CD4-positive, alpha-beta T cell treated with Interleukin-10 for 1 hour (primary cell): ENCODE data around the gene NELFA.
"Not testable (repeated sequence)": the region's sequence is repeated elsewhere in the genome, so short reads cannot be mapped to it uniquely, and the experiment has no call there.

Experiments used
- DNase-seq: peaks from one replicate; pipeline ENCODE4 v3.0.0-alpha.2; 2020

The NELFA gene

DNA sequence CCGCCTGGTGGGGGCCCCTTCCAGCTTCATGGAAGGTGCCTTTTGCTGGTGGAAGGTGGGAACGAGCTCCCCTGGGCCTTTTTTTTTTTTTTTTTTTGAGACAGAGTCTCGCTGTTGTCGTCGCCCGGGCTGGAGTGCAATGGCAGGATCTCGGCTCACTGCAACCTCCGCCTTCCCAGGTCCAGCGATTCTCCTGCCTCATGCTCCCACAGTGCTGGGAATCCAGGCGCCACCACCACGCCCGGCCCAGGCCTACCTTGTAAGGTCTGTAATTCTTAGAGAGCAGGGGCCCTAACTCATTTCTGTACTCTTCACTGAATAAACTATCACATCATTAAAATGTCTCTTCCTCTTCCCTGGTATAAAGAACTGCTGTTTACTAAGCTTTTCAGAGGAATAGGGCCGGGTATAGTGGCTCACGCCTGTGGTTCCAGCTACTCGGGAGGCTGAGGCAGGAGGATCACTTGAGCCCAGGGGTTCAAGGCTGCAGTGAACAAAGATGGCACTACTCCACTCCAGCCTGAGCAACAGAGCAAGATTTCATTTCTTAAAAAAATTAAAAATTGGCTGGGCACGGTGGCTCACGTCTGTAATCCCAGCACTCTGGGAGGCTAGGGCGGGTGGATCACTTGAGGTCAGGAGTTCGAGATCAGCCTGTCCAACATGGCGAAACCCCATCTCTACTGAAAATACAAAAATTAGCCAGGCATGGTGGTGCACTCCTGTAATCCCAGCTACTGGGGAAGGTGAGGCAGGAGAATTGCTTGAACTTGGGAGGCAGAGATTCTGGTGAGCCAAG lies 14.9 kb downstream of the NELFA start:
- not testable (repeated sequence) for DNase-seq

DNA sequence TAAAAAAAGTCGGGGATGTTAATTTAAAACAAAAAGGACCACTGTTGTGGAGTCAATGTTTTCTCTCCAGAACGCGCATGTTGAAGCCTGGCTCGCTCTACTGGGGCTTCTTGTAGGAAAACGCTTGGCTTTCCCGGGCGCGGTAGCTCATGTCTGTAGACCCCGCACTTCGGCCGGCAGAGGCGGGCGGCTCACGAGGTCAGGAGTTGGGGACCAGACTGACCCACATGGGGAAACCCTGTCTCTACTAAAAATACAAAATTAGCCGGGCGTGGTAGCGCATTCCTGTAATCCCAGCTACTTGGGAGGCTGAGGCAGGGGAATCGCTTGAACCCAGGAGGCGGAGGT lies 15.6 kb downstream of the NELFA start:
- DNase-seq = no peak

DNA sequence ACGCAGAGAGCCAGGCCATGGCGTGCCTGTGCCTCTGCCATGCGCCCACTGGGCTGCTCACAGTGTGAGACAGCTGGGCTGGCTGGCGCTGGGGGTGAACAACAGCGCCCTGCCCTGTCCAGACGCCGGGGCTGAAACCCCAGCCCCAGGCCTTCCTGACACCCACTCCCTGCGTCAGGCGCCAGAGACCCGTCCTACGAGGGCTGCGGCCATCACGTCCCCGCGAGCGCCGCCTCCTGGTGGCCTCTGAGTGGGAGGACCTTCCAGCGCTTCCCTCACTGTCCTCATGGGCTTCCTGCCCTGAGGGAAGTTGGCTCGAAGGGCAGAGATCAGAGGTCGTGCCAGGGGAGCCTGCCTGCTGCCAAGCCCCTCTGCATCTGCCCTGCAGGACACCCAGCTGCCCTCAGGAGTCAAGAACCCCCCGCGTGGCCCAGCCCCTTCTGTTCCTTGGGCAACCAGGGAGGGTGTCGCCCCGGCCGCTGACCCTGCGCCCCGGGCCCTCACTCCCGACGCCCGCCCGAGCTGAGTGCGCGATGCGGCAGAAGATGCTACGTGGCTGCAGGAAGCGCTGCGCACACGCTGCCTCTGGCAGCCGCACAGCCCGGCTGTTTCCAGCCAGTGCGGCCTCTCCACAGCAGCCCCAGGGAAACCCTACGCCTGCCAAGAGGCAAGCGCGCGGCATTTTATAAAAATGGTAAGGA lies 16.2 kb downstream of the NELFA start:
- no peak for DNase-seq

DNA sequence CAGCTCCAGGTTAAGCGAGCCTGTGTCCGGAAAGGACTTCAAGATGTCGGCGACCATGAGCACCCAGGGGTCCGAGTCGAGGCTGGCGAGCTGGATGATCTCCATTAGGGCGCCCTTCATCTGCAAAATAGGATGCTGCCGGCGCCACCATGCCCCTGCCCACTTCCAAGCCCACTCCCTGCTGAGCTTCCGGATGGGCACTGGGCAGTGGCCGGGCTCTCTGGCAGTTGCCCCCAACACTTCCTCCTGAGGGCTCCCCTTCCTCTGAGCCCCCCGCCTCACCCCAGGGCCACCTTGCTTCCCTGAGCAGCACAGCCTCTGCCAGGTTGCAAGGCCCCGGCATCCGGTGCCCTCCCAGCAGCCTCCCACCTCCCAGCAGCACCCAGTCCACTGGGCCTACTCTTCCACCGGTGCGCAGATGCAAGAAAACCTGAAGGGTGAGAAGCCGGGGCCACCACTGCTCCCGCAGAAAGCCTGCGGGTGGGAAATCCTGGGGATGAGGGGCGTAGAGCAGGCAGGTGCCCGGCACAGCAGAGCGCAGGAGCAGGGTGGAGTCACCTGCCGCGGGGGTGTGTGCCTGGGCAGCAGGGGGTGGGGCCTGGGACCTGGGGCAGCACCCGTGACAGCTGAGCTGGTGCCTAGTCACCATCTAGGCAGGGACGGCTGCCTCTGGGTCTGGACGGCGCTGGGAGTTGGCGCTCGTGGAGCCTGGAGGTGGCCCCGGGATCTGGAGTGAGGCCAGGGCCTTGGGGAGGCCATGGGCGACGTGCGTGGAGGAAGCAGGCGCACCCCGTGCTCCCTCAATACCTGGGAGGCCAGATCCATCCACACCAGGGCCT lies 17.0 kb downstream of the NELFA start:
- DNase-seq = no peak

DNA sequence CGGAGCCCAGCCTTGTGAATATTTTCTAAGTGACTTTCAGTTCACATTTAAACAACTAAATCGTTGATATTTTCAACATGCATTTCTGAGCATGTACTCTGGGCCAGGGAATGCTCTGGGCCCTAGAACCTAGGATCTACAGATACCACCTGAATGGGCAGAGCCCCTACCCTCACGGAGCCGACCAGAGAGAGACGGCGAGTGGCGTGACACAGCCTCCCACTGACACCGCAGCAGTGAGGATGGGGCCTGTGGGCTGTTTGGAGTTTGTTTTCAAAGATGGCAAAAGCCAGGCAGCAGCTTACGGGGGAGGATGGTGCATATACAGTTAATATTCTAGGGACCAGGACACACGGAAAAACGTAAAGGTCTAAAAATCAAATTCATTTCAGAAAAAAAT lies 17.7 kb downstream of the NELFA start:
- no peak for DNase-seq

DNA sequence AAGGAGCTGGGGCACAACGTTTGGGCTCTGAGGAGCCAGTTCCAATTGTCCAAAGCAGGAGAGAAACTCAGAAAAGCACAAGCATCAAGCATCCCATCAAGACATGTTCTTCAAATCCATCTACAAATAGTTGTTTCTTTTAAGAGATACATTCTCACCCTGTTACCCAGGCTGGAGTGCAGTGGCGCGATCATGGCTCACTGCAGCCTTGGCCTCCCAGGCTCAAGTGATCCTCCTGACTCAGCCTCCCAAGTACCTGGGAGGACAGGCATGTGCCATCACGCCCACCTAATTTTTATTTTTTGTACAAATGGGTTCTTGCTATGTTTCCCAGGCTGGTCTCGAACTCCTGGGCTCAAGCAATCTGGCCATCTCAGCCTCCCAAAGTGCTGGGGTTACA lies 18.1 kb downstream of the NELFA start:
- DNase-seq = no peak

DNA sequence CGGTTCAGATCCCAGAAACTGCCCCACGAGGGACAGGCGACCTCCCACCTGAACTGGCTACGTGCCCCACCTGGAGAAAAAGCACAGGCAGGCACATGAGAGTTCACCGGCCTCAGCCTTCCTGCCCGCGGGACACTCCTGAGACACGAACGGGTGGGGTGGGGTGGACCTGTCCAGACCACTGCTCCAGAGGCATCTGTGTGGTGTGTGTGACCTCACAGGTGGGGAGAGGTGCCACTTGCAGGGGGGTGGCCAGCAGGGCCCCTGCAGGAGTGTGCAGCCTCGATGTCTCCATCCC lies 18.5 kb downstream of the NELFA start:
- DNase-seq = no peak

DNA sequence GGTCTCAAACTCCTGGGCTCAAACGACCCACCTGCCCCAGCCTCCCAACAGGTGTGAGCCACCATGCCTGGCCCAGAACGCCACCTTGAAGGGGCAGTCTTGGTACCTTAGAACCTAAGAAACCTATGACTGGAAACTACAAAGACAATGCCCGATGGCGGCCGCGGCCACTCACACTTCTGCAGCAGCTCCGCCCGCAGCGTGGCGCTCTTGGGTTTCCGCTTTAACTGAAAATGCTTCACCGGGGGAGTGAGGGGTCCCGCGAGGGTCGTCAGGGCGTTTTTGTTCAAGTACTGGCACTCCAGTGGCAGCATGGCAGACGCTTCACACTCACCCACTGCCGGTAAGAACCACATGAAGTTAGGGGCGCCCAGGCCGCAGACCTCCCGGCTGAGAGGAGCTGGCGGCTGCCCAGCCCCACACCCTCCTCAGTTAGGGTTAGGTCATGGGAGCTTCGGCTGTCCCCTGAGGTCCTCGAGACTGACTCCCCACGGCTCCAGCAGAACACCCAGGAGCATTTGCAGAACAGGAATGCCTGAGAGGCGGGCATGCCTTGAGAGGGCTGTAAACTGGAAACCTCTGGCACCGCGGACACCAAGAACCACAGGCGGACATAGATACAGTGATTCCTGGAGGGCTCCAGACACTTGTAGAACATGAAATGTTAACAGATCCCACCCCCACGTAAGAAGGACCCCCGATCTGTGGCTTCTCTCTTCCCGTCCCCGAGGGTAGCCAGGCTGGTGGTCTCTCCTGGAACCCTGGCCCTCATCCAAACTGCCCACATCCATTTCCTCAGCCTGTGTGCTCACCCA lies 19.0 kb downstream of the NELFA start:
- DNase-seq = no peak

DNA sequence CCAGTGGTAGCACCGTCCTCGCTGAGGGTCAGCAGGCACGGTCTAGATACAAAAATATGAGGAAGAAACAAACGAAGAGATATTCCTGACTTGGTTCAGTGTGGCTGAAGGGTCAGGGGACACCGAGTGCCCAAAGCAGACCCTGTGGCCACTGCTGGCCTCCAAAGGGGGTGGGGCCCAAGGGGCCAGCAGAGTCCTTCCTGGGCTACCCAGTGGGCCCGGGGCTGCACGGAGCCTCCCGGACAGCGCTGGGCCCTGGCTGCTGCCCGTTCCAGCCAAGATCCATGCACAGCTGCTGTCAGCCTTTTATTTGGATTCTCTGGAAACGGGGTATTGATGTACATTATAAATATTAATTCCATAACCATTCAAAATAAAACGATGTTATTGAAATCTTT lies 20.4 kb downstream of the NELFA start:
- no peak for DNase-seq

DNA sequence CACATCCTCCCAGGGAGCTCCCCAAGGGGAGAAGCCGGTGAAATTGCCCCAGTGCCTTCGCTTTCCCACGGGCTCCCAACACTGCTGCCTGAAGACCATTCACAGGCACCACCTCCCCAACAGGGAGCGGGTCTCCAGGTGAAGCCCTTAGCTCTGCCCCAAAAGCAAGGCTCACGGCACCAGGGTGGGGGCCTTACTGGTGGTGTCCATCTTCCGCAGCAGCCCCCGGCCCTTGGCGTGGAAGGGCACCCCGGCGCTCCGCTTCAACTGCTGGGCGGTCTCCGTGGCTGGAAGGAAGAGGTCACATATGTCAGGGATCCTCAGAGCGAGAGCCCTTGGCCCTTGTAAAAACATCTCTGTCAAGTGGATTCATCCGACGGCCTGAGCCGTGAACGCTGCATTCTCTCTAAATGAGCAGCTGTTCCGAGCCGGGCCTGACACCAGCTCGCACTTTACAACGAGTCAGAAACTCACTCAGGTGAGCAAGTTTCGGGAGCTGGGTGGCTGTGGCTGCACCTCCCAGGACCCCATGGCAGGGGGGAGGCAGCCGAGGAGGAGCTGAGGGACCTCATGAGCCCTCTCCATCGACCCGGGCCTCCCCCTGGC lies 20.9 kb downstream of the NELFA start:
- no peak for DNase-seq

DNA sequence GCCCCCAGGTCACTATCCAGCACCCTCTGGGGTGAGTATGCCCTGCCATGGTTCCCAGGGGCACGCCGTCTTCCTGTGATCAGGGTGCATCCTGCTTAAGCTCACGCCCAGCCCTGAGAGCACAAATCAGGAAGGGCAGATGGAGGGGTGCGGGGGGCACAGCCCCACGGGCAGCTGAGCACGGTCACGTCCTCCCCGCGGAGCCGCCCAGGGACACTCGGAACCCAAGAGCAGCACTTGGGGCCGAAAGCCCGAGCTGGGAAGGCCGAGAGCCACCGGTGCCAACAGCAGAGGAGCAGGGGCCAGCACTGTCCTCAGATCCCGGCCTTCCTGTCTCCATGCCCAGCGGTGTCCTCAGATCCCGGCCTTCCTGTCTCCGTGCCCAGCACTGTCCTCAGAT lies 21.5 kb downstream of the NELFA start:
- DNase-seq = no peak

DNA sequence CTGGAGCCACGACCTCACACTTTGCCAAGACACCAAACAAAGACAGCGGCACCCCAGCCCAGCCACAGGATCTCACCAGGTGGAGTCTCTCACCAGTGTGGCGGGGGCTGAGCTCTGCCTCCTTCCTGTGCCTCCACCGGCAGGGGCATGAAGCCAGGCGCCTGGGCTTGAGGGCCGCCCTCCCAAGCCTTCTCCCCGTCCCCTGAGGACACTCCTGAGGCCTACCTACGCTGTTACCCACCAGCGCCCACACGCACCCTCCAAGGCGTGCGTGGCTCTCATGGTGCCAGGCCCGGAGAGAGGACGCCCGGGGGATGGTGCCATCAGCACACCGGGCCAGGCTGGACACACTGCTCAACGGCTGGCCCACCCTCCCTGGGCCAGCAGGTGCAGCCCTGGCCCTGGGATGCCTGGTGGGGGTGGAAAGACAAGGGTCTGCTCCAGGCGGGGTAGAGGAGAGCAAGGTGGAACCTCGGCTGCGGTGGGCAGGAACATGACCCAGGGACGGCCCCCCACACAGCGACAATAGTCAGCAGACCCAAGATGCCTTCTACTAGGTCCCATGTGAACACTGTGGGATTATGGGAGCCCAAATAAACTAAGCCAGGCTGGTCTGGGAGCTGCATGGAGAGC lies 22.1 kb downstream of the NELFA start:
- DNase-seq = no peak

DNA sequence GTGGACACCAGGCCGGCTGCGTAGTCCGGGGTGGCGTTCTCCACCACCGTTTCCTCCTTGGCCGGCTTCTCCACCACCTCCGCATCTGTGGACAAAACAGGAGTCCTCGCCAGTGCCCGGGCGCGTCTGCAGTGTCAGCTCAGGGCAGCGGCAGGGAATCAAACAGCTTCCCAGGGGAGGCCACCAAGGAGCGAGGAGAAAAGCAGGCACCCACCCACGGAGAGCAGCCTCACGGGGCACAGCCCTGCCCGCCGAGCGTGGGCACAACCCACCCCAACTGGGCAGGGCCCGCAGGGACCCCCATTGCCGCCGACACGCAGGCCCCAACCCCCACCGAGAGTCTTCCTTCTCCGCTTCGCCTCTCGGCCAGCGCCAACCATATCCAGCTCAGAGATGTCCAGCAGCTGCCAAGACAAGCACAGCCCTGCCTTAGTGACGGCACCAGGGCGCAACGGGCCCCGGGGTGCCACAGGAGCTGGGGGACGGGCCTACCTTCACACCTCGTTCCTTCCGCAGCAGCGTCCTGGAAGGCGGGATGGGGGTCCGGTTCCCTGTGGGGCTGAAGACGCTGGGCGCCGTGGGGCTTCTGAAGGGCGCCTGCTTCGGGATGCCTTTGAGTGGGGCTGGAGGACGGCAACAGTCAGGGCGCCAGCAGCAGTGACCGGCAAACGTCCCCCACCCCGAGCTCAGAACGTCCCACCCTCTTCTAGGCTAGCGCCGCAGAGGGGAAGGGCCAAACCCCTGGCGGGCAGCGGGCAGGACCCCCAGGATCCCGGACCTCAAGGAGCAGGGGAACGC lies 22.8 kb downstream of the NELFA start:
- DNase-seq = no peak

DNA sequence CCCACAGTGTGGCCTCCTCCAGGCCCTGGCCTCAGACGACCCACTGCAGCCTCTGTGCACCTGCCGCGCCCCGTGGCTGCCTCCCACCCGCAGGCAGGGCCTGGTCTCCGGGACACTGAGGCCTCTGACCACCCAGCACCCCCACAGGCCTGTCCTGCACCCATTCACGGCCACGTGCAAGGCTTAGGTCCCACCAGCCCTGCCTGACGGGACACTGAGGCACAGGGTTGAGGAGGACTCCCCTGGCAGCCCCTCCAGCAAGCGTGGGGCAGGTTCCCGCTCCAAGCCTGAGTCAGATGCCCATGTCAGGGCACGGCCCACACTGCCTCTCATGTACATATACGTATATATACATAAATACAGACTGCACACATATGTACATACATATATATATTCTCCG lies 23.5 kb downstream of the NELFA start:
- no peak for DNase-seq

DNA sequence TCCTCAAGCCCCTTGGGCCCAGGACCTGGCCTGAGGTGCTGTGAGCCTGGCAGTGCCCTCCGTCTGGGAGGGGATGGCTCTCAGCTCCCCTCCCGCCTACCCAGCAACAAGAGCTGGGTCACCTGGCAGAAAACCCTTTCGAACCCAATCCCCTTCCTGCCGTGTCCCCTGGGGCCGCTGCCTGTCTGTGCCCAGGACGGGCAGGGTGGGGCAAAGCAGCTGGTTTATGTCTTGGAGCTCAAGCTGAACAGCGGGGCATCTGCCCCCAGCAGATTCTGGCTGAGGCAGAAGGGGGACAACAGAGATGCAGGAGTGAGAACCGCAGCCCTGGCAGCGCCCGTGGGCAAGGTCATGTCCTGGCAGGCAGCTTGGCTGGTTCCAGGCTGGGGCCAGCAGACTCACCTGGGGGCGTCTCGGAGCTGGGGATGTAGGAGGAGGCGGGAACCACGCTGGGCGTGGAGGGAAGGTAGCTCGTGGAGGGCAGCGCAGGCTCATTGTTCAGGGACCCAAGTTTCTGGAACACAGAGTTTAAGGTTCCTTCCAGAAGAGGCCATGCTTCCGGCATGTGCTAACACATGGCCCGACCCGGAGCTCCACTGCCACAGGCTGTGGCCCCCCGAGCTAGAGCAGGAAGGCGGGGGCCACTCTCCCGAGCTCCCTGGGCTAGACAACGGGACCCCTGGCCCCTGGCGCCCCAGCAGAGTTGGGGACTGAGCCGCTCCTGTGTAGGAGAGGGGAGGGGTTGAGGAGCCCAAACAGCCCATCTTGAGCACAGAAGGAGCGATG lies 24.2 kb downstream of the NELFA start:
- DNase-seq = no peak

DNA sequence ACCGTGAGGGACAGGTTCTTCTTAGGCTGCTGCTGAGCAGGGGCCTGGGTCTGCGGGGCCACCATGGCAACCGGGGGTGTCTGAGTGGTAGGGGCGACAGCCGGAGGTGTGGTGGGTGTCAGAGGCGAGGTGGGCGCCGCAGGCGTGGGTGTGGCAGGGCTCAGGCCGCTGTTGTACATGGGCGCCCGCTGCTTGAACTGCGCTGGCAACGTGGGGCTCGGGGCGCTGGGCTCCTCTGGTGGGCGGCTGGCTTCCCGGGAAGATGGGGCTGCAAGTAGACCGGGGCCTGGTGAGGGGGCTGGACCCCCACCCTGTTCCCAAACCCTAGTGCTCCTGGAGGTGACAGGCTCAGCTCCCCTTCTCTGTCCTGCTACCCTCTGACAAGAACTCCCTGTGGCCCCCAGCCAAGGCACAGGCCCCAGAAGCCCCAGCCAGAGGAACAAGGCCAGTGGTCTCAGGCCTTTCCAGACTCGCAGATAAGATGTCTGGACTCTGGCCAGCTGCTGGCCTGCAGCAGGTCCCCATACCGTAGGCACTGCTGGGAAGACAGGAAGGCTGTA lies 24.8 kb downstream of the NELFA start:
- no peak for DNase-seq

DNA sequence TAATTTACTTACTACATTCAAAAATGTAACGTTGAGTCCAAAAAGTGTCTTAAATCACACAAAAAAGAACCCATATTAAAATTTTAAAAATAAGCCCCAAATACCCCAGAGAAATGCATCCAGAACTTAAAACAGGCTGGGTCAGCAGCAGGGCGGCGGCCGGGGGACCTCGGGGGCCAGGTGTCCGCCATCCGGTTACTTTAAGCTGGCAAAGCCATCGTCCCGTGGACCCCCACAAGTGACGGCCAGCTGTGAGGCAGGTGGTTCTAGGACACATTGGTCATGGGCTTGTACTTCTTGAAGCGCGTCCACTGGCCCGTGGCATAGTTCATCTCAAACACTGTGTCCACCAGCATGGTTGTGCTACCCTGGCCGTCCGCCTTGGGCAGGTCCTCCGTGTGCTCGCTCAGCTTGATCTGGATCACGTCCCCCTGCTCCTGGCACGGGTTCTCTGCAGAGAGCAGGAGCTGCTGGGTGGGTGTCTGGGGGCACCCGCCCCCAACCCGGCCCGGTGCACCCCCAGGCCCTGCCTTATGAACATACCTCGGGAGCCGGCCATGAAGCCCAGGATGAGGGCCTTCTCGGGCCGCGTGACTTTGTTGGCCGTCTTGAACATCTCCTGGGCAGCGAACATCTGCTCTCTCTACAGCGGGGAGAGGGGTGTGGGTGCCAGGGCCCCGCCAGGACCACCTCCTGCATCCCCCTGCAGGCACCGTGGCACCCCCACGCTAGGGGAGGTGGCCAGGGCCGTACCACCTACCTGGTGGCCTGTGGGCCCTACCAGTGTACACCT lies 25.5 kb downstream of the NELFA start:
- no peak for DNase-seq

DNA sequence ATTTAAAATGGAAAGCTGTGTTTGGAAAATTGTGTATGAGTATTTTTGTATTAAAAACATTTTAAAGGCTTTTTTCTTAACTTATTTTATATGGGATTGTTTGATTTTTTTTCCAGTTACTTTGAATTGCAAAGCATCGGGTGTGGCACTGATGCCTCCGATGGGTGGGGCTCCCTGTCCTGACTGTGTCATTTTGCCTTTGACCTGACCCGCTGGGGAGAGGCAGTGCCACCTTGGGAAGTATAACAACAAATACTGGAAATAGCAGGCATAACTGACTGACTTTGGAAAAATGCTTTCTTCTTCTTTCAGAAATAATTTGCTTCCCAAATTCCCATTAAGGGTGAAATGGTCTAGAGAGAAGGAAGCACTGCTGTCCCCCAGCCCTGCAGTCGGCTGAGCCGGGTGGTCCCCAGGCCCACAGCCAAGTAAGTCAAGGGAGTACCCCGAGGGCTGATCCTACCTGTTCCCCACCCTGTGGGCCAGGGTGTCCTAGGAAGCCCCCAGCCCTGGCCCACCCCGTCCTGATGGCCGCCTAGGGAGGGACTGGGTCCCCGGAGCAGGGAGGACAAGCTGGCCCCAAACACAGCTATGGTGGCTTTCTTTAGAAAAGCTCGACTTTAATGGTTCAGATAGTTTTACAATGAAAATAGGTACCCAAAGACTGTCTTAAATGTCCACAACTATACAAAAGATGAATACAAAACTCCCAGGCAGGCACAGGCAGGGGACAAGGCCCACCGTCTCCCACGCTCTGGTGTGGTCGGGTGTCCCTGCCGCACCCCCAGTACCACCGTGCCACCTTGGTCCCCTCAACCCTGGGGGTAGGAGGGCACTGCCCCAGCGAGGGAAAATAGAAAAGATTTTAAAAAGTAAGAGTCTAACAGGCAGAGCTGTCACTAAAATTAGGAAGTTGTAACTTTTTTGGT lies 26.4 kb downstream of the NELFA start:
- DNase-seq = no peak
